Cerebellar nuclear complex (tissue), 1 donor: Measurements from ENCODE around the gene TERB1.

Experiments
- DNase-seq, 2 experiments: peaks; one replicate each; lab custom pipeline; 2025; lab: John Stamatoyannopoulos, UW

TERB1 gene

GRCh38 chr16:66741950-66742808 lies 59.2 kb downstream of the TERB1 start:
- DNase-seq: no peak

- DNase-seq: peak; percentile 86 to 88
Measured at GRCh38 chr16:66741169-66741900, 60.0 kb downstream of the TERB1 start.

- DNase-seq: no peak
Measured at GRCh38 chr16:66740533-66740932, 60.9 kb downstream of the TERB1 start.

- no peak for DNase-seq
Measured at GRCh38 chr16:66740010-66740409, 61.4 kb downstream of the TERB1 start.

- DNase-seq: no peak
Measured at GRCh38 chr16:66735891-66736290, 65.5 kb downstream of the TERB1 start.

- DNase-seq: no peak
Measured at GRCh38 chr16:66731101-66731500, 70.3 kb downstream of the TERB1 start.

GRCh38 chr16:66728804-66729203 lies 72.6 kb downstream of the TERB1 start:
- DNase-seq: no peak

GRCh38 chr16:66728117-66728787 lies 73.1 kb downstream of the TERB1 start:
- peak; percentile 17 to 36 for DNase-seq

- DNase-seq: no peak
Measured at GRCh38 chr16:66720766-66721165, 80.6 kb downstream of the TERB1 start.

- no peak for DNase-seq
Measured at GRCh38 chr16:66719246-66719645, 82.1 kb downstream of the TERB1 start.

GRCh38 chr16:66717776-66718175 lies 83.6 kb downstream of the TERB1 start:
- DNase-seq: no peak

GRCh38 chr16:66717112-66717675 lies 84.2 kb downstream of the TERB1 start:
- DNase-seq: no peak

- DNase-seq: no peak
Measured at GRCh38 chr16:66714654-66715307, 86.6 kb downstream of the TERB1 start.

GRCh38 chr16:66714062-66714461 lies 87.3 kb downstream of the TERB1 start:
- no peak for DNase-seq

- no peak for DNase-seq
Measured at GRCh38 chr16:66713076-66713475, 88.3 kb downstream of the TERB1 start.

GRCh38 chr16:66712512-66712911 lies 88.9 kb downstream of the TERB1 start:
- DNase-seq: no peak

- no peak for DNase-seq
Measured at GRCh38 chr16:66711581-66711980, 89.8 kb downstream of the TERB1 start.

- no peak for DNase-seq
Measured at GRCh38 chr16:66706506-66706880, 94.9 kb downstream of the TERB1 start.

GRCh38 chr16:66705790-66706505 lies 95.4 kb downstream of the TERB1 start:
- DNase-seq: no peak
